HepG2 (cell line): ENCODE measurements around the gene ABCB6. TPM values are rescaled to one million over a fixed set of nuclear protein-coding genes. Genes with fewer than 3 reads are reported as not detected.
A peak's percentile ranks its signal among the peaks of the same experiment; 100 is the strongest.

Experiments
- BORCS8-MEF2B ChIP-seq: sonication (generic); formaldehyde crosslinking; IDR thresholded peaks from 2 replicates; pipeline ENCODE4 v1.8.0; 2022; ENCODE audit warnings: mild to moderate bottlenecking, missing genetic modification reagents
- DR1 ChIP-seq: sonication (generic); formaldehyde crosslinking; IDR thresholded peaks from 2 replicates; pipeline ENCODE4 v1.8.0; 2021; ENCODE audit warnings: mild to moderate bottlenecking, missing genetic modification reagents, inconsistent platforms
- HOXA3 ChIP-seq: sonication (generic); formaldehyde crosslinking; IDR thresholded peaks from 2 replicates; pipeline ENCODE4 v1.5.0; 2020; ENCODE audit warnings: missing genetic modification reagents
- IRX3 ChIP-seq: sonication (generic); formaldehyde crosslinking; IDR thresholded peaks from 2 replicates; pipeline ENCODE4 v1.8.1; 2023; ENCODE audit warnings: mild to moderate bottlenecking, low read depth, missing genetic modification reagents, borderline replicate concordance
- KDM5A ChIP-seq: fragments of 200-600 bp; sonication (generic); IDR thresholded peaks from 2 replicates; pipeline ENCODE4 v1.7.0; 2018; ENCODE audit warnings: antibody characterized with exemption, mild to moderate bottlenecking, low read length, borderline replicate concordance
- NBN ChIP-seq: fragments of 450-650 bp; conservative IDR thresholded peaks from 2 replicates; pipeline ENCODE4 v1.6.1; 2017
- NFKB2 ChIP-seq: sonication (generic); formaldehyde crosslinking; IDR thresholded peaks from 2 replicates; pipeline ENCODE4 v1.4.0; 2020; ENCODE audit warnings: missing genetic modification reagents, borderline replicate concordance
- NFRKB ChIP-seq: fragments of 450-650 bp; IDR thresholded peaks from 2 replicates; pipeline ENCODE4 v1.6.1; 2017
- NR2C2 ChIP-seq: sonication (generic); formaldehyde crosslinking; IDR thresholded peaks from 2 replicates; pipeline ENCODE4 v1.4.0; 2020; ENCODE audit warnings: missing genetic modification reagents, mild to moderate bottlenecking, moderate library complexity, borderline replicate concordance
- ONECUT2 ChIP-seq: sonication (generic); formaldehyde crosslinking; IDR thresholded peaks from 2 replicates; pipeline ENCODE4 v1.4.0; 2020; ENCODE audit warnings: missing genetic modification reagents
- SAP130 ChIP-seq: IDR thresholded peaks from 2 replicates; pipeline ENCODE4 v1.6.1; 2016; ENCODE audit warnings: low read depth
- SNAI1 ChIP-seq: sonication (generic); formaldehyde crosslinking; IDR thresholded peaks from 2 replicates; pipeline ENCODE4 v1.5.0; 2020; ENCODE audit warnings: mild to moderate bottlenecking, missing genetic modification reagents, borderline replicate concordance
- STAT5B ChIP-seq: sonication (generic); formaldehyde crosslinking; IDR thresholded peaks from 2 replicates; pipeline ENCODE4 v1.4.0; 2020; ENCODE audit warnings: missing genetic modification reagents
- TAF15 ChIP-seq: fragments of 200-400 bp; formaldehyde crosslinking; IDR thresholded peaks from one replicate; pipeline ENCODE4 v1.6.1; 2018; ENCODE audit warnings: mild to moderate bottlenecking, low read depth, low read length; ENCODE audit not compliant: poor library complexity, severe bottlenecking
- YEATS2 ChIP-seq: sonication (generic); formaldehyde crosslinking; IDR thresholded peaks from 2 replicates; pipeline ENCODE4 v1.4.0; 2020; ENCODE audit warnings: missing genetic modification reagents, borderline replicate concordance
- ZFP41 ChIP-seq: sonication (generic); formaldehyde crosslinking; IDR thresholded peaks from 2 replicates; pipeline ENCODE4 v1.4.0; 2020; ENCODE audit warnings: mild to moderate bottlenecking, missing genetic modification reagents, borderline replicate concordance
- ZNF3 ChIP-seq: IDR thresholded peaks from 2 replicates; pipeline ENCODE4 v1.7.0; 2017; ENCODE audit warnings: inconsistent platforms
- ZNF704 ChIP-seq: sonication (generic); formaldehyde crosslinking; IDR thresholded peaks from 2 replicates; pipeline ENCODE4 v1.8.1; 2023; ENCODE audit warnings: mild to moderate bottlenecking, inconsistent platforms, moderate library complexity, missing genetic modification reagents, borderline replicate concordance
- ZSCAN5A ChIP-seq: sonication (generic); formaldehyde crosslinking; IDR thresholded peaks from 2 replicates; pipeline ENCODE4 v1.8.0; 2022; ENCODE audit warnings: mild to moderate bottlenecking, missing genetic modification reagents, borderline replicate concordance
- polyA plus RNA-seq, 8 experiments: library from polyadenylated mRNA; depleted of rRNA in 3 of 8; stranded (reverse) in 7 of 8; unstranded in 1 of 8; fragments of >200 nt; fragmentation: Illumina TruSeq in 4 of 8; extraction: Trizol in 4 of 8; gene quantifications; 2 replicates each; pipeline versions ENCODE4 v1.2.1 to v1.2.3, GENCODE V29; 2011 to 2016; ENCODE audit warnings: low read depth in 4 of 8, missing spikeins in 1 of 8, mixed read lengths in 1 of 8; ENCODE audit not compliant: insufficient read depth in 1 of 8
- total RNA-seq, 5 experiments: library from RNA; depleted of rRNA; stranded (reverse); fragments of >200 nt; fragmentation: Illumina TruSeq; extraction: Trizol; gene quantifications; 2 replicates each; pipeline ENCODE4 v1.2.3, GENCODE V29; 2016; ENCODE audit warnings: low read depth in 1 of 5
- TF ChIP-seq, protein P1 (sequence below): sonication (generic); formaldehyde crosslinking; IDR thresholded peaks from 2 replicates; pipeline ENCODE4 v1.4.0; 2020; ENCODE audit warnings: missing genetic modification reagents, borderline replicate concordance
- TF ChIP-seq, protein P2 (sequence below): sonication (generic); formaldehyde crosslinking; IDR thresholded peaks from 2 replicates; pipeline ENCODE4 v1.4.0; 2020; ENCODE audit warnings: missing genetic modification reagents, low read depth, mild to moderate bottlenecking, borderline replicate concordance

Gene ABCB6
- total and polyA plus RNA-seq, 2 of the 13 experiments (the other 11 are each of a cell fraction or from before 2014, with no cell fraction given), result 91.1 to 137 TPM

- no peak; the same call in 1 of the 2 replicates for TF ChIP-seq KDM5A
- no peak for TF ChIP-seq NR2C2 (CRISPR knock-in tag)
- TF ChIP-seq STAT5B (CRISPR knock-in tag), result no peak
- peak; percentile 11; the same call in 1 of the 2 replicates for TF ChIP-seq YEATS2 (CRISPR knock-in tag)
- no peak; the same call in 1 of the 2 replicates for TF ChIP-seq DR1
- 0 out of 2 replicates have a peak, but pooled peaks have one; percentile 34 for TF ChIP-seq ZSCAN5A (CRISPR knock-in tag)
- TF ChIP-seq, protein P1, sequence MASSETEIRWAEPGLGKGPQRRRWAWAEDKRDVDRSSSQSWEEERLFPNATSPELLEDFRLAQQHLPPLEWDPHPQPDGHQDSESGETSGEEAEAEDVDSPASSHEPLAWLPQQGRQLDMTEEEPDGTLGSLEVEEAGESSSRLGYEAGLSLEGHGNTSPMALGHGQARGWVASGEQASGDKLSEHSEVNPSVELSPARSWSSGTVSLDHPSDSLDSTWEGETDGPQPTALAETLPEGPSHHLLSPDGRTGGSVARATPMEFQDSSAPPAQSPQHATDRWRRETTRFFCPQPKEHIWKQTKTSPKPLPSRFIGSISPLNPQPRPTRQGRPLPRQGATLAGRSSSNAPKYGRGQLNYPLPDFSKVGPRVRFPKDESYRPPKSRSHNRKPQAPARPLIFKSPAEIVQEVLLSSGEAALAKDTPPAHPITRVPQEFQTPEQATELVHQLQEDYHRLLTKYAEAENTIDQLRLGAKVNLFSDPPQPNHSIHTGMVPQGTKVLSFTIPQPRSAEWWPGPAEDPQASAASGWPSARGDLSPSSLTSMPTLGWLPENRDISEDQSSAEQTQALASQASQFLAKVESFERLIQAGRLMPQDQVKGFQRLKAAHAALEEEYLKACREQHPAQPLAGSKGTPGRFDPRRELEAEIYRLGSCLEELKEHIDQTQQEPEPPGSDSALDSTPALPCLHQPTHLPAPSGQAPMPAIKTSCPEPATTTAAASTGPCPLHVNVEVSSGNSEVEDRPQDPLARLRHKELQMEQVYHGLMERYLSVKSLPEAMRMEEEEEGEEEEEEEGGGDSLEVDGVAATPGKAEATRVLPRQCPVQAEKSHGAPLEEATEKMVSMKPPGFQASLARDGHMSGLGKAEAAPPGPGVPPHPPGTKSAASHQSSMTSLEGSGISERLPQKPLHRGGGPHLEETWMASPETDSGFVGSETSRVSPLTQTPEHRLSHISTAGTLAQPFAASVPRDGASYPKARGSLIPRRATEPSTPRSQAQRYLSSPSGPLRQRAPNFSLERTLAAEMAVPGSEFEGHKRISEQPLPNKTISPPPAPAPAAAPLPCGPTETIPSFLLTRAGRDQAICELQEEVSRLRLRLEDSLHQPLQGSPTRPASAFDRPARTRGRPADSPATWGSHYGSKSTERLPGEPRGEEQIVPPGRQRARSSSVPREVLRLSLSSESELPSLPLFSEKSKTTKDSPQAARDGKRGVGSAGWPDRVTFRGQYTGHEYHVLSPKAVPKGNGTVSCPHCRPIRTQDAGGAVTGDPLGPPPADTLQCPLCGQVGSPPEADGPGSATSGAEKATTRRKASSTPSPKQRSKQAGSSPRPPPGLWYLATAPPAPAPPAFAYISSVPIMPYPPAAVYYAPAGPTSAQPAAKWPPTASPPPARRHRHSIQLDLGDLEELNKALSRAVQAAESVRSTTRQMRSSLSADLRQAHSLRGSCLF (CRISPR knock-in tag), result no peak
- 0 out of 2 replicates have a peak, but pooled peaks have one; percentile 22 for TF ChIP-seq ZFP41 (CRISPR knock-in tag)
- no peak for TF ChIP-seq ONECUT2 (CRISPR knock-in tag)
- no peak for TF ChIP-seq SNAI1 (CRISPR knock-in tag)
- TF ChIP-seq BORCS8-MEF2B, result peak; percentile 81; the same call in 1 of the 2 replicates
- TF ChIP-seq, protein P2, sequence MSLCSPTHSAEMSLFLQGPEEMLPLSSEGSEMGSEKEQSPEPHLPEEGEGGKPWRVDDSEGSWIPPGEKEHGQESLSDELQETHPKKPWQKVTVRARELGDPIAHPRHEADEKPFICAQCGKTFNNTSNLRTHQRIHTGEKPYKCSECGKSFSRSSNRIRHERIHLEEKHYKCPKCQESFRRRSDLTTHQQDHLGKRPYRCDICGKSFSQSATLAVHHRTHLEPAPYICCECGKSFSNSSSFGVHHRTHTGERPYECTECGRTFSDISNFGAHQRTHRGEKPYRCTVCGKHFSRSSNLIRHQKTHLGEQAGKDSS (CRISPR knock-in tag), result peak; percentile 43; the same call in 1 of the 2 replicates
- TF ChIP-seq IRX3 (CRISPR knock-in tag), result 0 out of 2 replicates have a peak, but pooled peaks have one; percentile 42
- TF ChIP-seq ZNF3 (CRISPR knock-in tag), result no peak
- 0 out of 2 replicates have a peak, but pooled peaks have one; percentile 30 for TF ChIP-seq HOXA3
- TF ChIP-seq TAF15, result no peak
- peak; percentile 96 for TF ChIP-seq SAP130 (CRISPR knock-in tag)
- TF ChIP-seq NFRKB, result no peak
- TF ChIP-seq NFKB2 (CRISPR knock-in tag), result no peak; the same call in 1 of the 2 replicates
- TF ChIP-seq ZNF704 (CRISPR knock-in tag), result no peak
- TF ChIP-seq NBN, result no peak
Observed at GRCh38 chr2:219249203-219249980, 30.6 kb upstream of the ABCB6 start (continued).
